ENCODE data around the gene EPS8L3. TPM values are rescaled to one million over a fixed set of nuclear protein-coding genes. Genes with fewer than 3 reads are reported as not detected.
"Not testable (repeated sequence)": the region's sequence is repeated elsewhere in the genome, so short reads cannot be mapped to it uniquely, and the experiment has no call there.

The EPS8L3 gene
- total RNA-seq, 2 experiments from 2014 or later, result not detected

GRCh38 chr1:109760581-109761226 lies 3.0 kb downstream of the EPS8L3 start:
- ChIA-PET POLR2A (no interaction called here), CTCF (interaction anchor here (1.1 kb wide), 1 partner anchor 215 kb away, joined by 3 read pairs; no protein-coding TSS in a partner anchor)
- DNase-seq (no peak), ATAC-seq (no peak)
- Mint-ChIP-seq H3K4me1 (ENCODE audit: low read depth) (peaks cover 2% of the 10 kb centered on the region), H3K36me3 (ENCODE audit: low read depth) (no peaks in the 10 kb centered on the region), H3K4me3 (no peak overlapping the region), H3K9me3 (ENCODE audit: insufficient read depth) (no peaks in the 10 kb centered on the region), H3K27me3 (ENCODE audit: low read depth) (peaks cover 4% of the 10 kb centered on the region), H3K27ac (peak overlapping the region; percentile 23)

GRCh38 chr1:109759513-109760334 lies 4.0 kb downstream of the EPS8L3 start:
- ChIA-PET POLR2A (no interaction called here), CTCF (interaction anchor here (0.8 to 1.1 kb wide), 3 partner anchors 214 to 294 kb away, joined by 3 read pairs; partner anchors contain the start of gene AHCYL1)
- Mint-ChIP-seq H3K4me1 (ENCODE audit: low read depth) (peaks cover 2% of the 10 kb centered on the region), H3K9me3 (ENCODE audit: insufficient read depth) (no peaks in the 10 kb centered on the region), H3K27me3 (ENCODE audit: low read depth) (peaks cover 4% of the 10 kb centered on the region), H3K36me3 (ENCODE audit: low read depth) (no peaks in the 10 kb centered on the region), H3K27ac (no peak overlapping the region), H3K4me3 (no peak overlapping the region)
- ATAC-seq, result no peak
- DNase-seq, result no peak

- Mint-ChIP-seq H3K4me1 (ENCODE audit: low read depth) (peaks cover 2% of the 10 kb centered on the region), H3K36me3 (ENCODE audit: low read depth) (no peaks in the 10 kb centered on the region), H3K27me3 (ENCODE audit: low read depth) (peaks cover 6% of the 10 kb centered on the region), H3K27ac (no peak overlapping the region), H3K9me3 (ENCODE audit: insufficient read depth) (no peaks in the 10 kb centered on the region), H3K4me3 (no peak overlapping the region)
- ChIA-PET CTCF (interaction anchor here (1.5 to 1.7 kb wide), 2 partner anchors 17 to 118 kb away, joined by 4 to 8 read pairs; no protein-coding TSS in a partner anchor), POLR2A (no interaction called here)
- DNase-seq (no peak), ATAC-seq (no peak)
These were observed 5.6 kb downstream of the EPS8L3 start for GRCh38 chr1:109757936-109758786.

- Mint-ChIP-seq H3K4me3 (no peak overlapping the region), H3K27me3 (ENCODE audit: low read depth) (peaks cover 6% of the 10 kb centered on the region), H3K9me3 (ENCODE audit: insufficient read depth) (no peaks in the 10 kb centered on the region), H3K36me3 (ENCODE audit: low read depth) (no peaks in the 10 kb centered on the region), H3K27ac (no peak overlapping the region), H3K4me1 (ENCODE audit: low read depth) (no peaks in the 10 kb centered on the region)
- DNase-seq (no peak), ATAC-seq (no peak)
- POLR2A ChIA-PET, result no interaction called here
- CTCF ChIA-PET, result interaction anchor here (1.2 to 4.4 kb wide), 4 partner anchors 18 to 227 kb away, joined by 4 to 16 read pairs (median 6); partner anchors contain the start of gene AHCYL1
These were observed 6.7 kb downstream of the EPS8L3 start for GRCh38 chr1:109756848-109757521.

- H3K27ac Mint-ChIP-seq; H3K4me1 Mint-ChIP-seq (ENCODE audit: low read depth); ATAC-seq; H3K4me3 Mint-ChIP-seq; H3K27me3 Mint-ChIP-seq (ENCODE audit: low read depth); POLR2A ChIA-PET; DNase-seq; H3K9me3 Mint-ChIP-seq (ENCODE audit: insufficient read depth); H3K36me3 Mint-ChIP-seq (ENCODE audit: low read depth): not testable (repeated sequence)
- CTCF ChIA-PET, result interaction anchor here (1.2 to 4.4 kb wide), 3 partner anchors 19 to 228 kb away, joined by 5 to 16 read pairs (median 8); partner anchors contain the start of gene AHCYL1
These were observed 7.4 kb downstream of the EPS8L3 start for GRCh38 chr1:109756325-109756724.

- Mint-ChIP-seq H3K27me3 (ENCODE audit: low read depth) (peaks cover 6% of the 10 kb centered on the region), H3K4me3 (no peak overlapping the region), H3K36me3 (ENCODE audit: low read depth) (no peaks in the 10 kb centered on the region), H3K4me1 (ENCODE audit: low read depth) (no peaks in the 10 kb centered on the region), H3K27ac (no peak overlapping the region), H3K9me3 (ENCODE audit: insufficient read depth) (no peaks in the 10 kb centered on the region)
- ChIA-PET CTCF (interaction anchor here (1.5 to 4.4 kb wide), 3 partner anchors 22 to 229 kb away, joined by 4 to 16 read pairs (median 6); partner anchors contain the start of gene AHCYL1), POLR2A (no interaction called here)
- DNase-seq (no peak), ATAC-seq (no peak)
These were observed 9.0 kb downstream of the EPS8L3 start for GRCh38 chr1:109754738-109755137.

- H3K4me3 Mint-ChIP-seq, result no peak overlapping the region
- DNase-seq (no peak), ATAC-seq (no peak)
- POLR2A ChIA-PET, result interaction anchor here (0.6 kb wide), 1 partner anchor 307 kb away, joined by 3 read pairs; no protein-coding TSS in a partner anchor
- no peaks in the 10 kb centered on the region for H3K36me3 Mint-ChIP-seq (ENCODE audit: low read depth)
- no peaks in the 10 kb centered on the region for H3K9me3 Mint-ChIP-seq (ENCODE audit: insufficient read depth)
- no peak overlapping the region for H3K27ac Mint-ChIP-seq
- CTCF ChIA-PET, result interaction anchor here (0.8 to 3.6 kb wide), 4 partner anchors 112 to 233 kb away, joined by 3 to 19 read pairs (median 3); partner anchors contain the start of gene AHCYL1
- H3K4me1 Mint-ChIP-seq (ENCODE audit: low read depth), result no peaks in the 10 kb centered on the region
- peaks cover 18% of the 10 kb centered on the region for H3K27me3 Mint-ChIP-seq (ENCODE audit: low read depth)
These were observed 12.0 kb downstream of the EPS8L3 start for GRCh38 chr1:109751531-109752260.

GRCh38 chr1:109750920-109751319 lies 12.8 kb downstream of the EPS8L3 start:
- H3K4me3 Mint-ChIP-seq, result no peak overlapping the region
- POLR2A ChIA-PET, result no interaction called here
- H3K36me3 Mint-ChIP-seq (ENCODE audit: low read depth), result no peaks in the 10 kb centered on the region
- no peak overlapping the region for H3K27ac Mint-ChIP-seq
- no peak for DNase-seq
- no peaks in the 10 kb centered on the region for H3K4me1 Mint-ChIP-seq (ENCODE audit: low read depth)
- H3K27me3 Mint-ChIP-seq (ENCODE audit: low read depth), result peaks cover 19% of the 10 kb centered on the region
- CTCF ChIA-PET, result interaction anchor here (0.8 to 3.6 kb wide), 3 partner anchors 111 to 234 kb away, joined by 3 to 19 read pairs (median 10); partner anchors contain the start of gene AHCYL1
- no peaks in the 10 kb centered on the region for H3K9me3 Mint-ChIP-seq (ENCODE audit: insufficient read depth)
- no peak for ATAC-seq

GRCh38 chr1:109750241-109750882 lies 13.4 kb downstream of the EPS8L3 start:
- POLR2A ChIA-PET, result no interaction called here
- CTCF ChIA-PET, result interaction anchor here (0.9 to 3.6 kb wide), 5 partner anchors 26 to 234 kb away, joined by 3 to 19 read pairs (median 7); partner anchors contain the start of gene AHCYL1
- DNase-seq (no peak), ATAC-seq (no peak)
- Mint-ChIP-seq H3K4me1 (ENCODE audit: low read depth) (no peaks in the 10 kb centered on the region), H3K4me3 (no peak overlapping the region), H3K36me3 (ENCODE audit: low read depth) (no peaks in the 10 kb centered on the region), H3K27me3 (ENCODE audit: low read depth) (peaks cover 17% of the 10 kb centered on the region), H3K9me3 (ENCODE audit: insufficient read depth) (no peaks in the 10 kb centered on the region), H3K27ac (no peak overlapping the region)

GRCh38 chr1:109749221-109749620 lies 14.5 kb downstream of the EPS8L3 start:
- Mint-ChIP-seq H3K4me1 (ENCODE audit: low read depth) (no peaks in the 10 kb centered on the region), H3K27ac (no peak overlapping the region), H3K9me3 (ENCODE audit: insufficient read depth) (no peaks in the 10 kb centered on the region), H3K4me3 (no peak overlapping the region), H3K27me3 (ENCODE audit: low read depth) (peaks cover 18% of the 10 kb centered on the region), H3K36me3 (ENCODE audit: low read depth) (no peaks in the 10 kb centered on the region)
- ATAC-seq, result no peak
- POLR2A ChIA-PET, result interaction anchor here (1.0 kb wide), 1 partner anchor 11 kb away, joined by 3 read pairs; no protein-coding TSS in a partner anchor
- no peak for DNase-seq
- CTCF ChIA-PET, result interaction anchor here (0.9 to 3.6 kb wide), 5 partner anchors 27 to 235 kb away, joined by 3 to 19 read pairs (median 7); partner anchors contain the start of gene AHCYL1
